ENCODE results near the gene ARMH4. TPM values are rescaled to one million over a fixed set of nuclear protein-coding genes. Genes with fewer than 3 reads are reported as not detected.

ARMH4 gene
- polyA plus RNA-seq, 3 donors: 0.07 TPM; not detected in 2

- DNase-seq: no peak
- peaks cover 0 to 7% (median 0%) of the 10 kb centered on the region in 3 donors for H3K27me3 Mint-ChIP-seq (ENCODE audit: low read depth in 3 of 3)
Measured at GRCh38 chr14:58108717-58109116, 43.3 kb downstream of the ARMH4 start.

GRCh38 chr14:58107947-58108552 lies 44.0 kb downstream of the ARMH4 start:
- intact Hi-C loops (cut with micrococcal nuclease): no loop called here
- 0% methylated on average over 3 of the region's 4 CpGs for WGBS (ENCODE audit: insufficient coverage)
- Histone ChIP-seq H3K4me2 (replicated peaks; ENCODE audit: extremely low read depth, low read length, poor library complexity, severe bottlenecking) (no peak overlapping the region), H3K36me3 (replicated peaks in 1 of 2; ENCODE audit: control insufficient read depth in 1 of 2, insufficient read depth in 2 of 2, low read length in 2 of 2) (no peaks in the 10 kb centered on the region), H3K9me3 (replicated peaks in 1 of 2; ENCODE audit: control insufficient read depth in 1 of 2, insufficient read depth in 1 of 2, low read length in 2 of 2) (no peaks in the 10 kb centered on the region), H2AFZ (ENCODE audit: insufficient read depth, low read depth, low read length, poor library complexity, severe bottlenecking) (no peak overlapping the region), H3K4me1 (ENCODE audit: control insufficient read depth in 1 of 2, insufficient read depth in 2 of 2, low read length in 2 of 2) (no peaks in the 10 kb centered on the region), H3K4me3 (replicated peaks in 1 of 3; ENCODE audit: low read depth in 2 of 3, low read length in 3 of 3) (no peak overlapping the region), H4K20me1 (ENCODE audit: insufficient read depth, low read length) (no peaks in the 10 kb centered on the region), H3K79me2 (ENCODE audit: insufficient read depth, low read length) (no peaks in the 10 kb centered on the region), H3K9ac (ENCODE audit: insufficient read depth, low read length, poor library complexity, severe bottlenecking) (no peak overlapping the region), H3K27me3 (ENCODE audit: control insufficient read depth in 2 of 2, insufficient read depth in 2 of 2, low read length in 2 of 2) (no peaks in the 10 kb centered on the region), H3K27ac (ENCODE audit: low read depth in 1 of 2, low read length in 2 of 2) (no peak overlapping the region)
- peak; percentile 23 for TF ChIP-seq CTCF (IDR thresholded peaks at IDR 0.05)
- no peak overlapping the region for H3K4me3 Mint-ChIP-seq
- H3K9me3 Mint-ChIP-seq: no peaks in the 10 kb centered on the region
- peak in 2 of 3 donors; percentile 2 to 5 for DNase-seq
- H3K27ac Mint-ChIP-seq: no peak overlapping the region
- no peaks in the 10 kb centered on the region for H3K36me3 Mint-ChIP-seq
- H3K4me1 Mint-ChIP-seq: no peaks in the 10 kb centered on the region
- peaks cover 0 to 7% (median under 1%) of the 10 kb centered on the region in 3 donors for H3K27me3 Mint-ChIP-seq (ENCODE audit: low read depth in 3 of 3)

More at GRCh38 chr14:58108717-58109116, 43.3 kb downstream of the ARMH4 start:
- Mint-ChIP-seq H3K27ac (no peak overlapping the region), H3K36me3 (no peaks in the 10 kb centered on the region), H3K9me3 (no peaks in the 10 kb centered on the region), H3K4me1 (no peaks in the 10 kb centered on the region), H3K4me3 (no peak overlapping the region)
- no CpG with 5 or more reads among the region's 1 CpG for WGBS (ENCODE audit: insufficient coverage)
- Histone ChIP-seq H3K27ac (ENCODE audit: low read depth in 1 of 2, low read length in 2 of 2) (no peak overlapping the region), H3K27me3 (ENCODE audit: control insufficient read depth in 2 of 2, insufficient read depth in 2 of 2, low read length in 2 of 2) (no peaks in the 10 kb centered on the region), H3K79me2 (ENCODE audit: insufficient read depth, low read length) (no peaks in the 10 kb centered on the region), H3K4me2 (replicated peaks; ENCODE audit: extremely low read depth, low read length, poor library complexity, severe bottlenecking) (no peak overlapping the region), H3K9me3 (replicated peaks in 1 of 2; ENCODE audit: control insufficient read depth in 1 of 2, insufficient read depth in 1 of 2, low read length in 2 of 2) (no peaks in the 10 kb centered on the region), H2AFZ (ENCODE audit: insufficient read depth, low read depth, low read length, poor library complexity, severe bottlenecking) (no peak overlapping the region), H4K20me1 (ENCODE audit: insufficient read depth, low read length) (no peaks in the 10 kb centered on the region), H3K4me1 (ENCODE audit: control insufficient read depth in 1 of 2, insufficient read depth in 2 of 2, low read length in 2 of 2) (no peaks in the 10 kb centered on the region), H3K36me3 (replicated peaks in 1 of 2; ENCODE audit: control insufficient read depth in 1 of 2, insufficient read depth in 2 of 2, low read length in 2 of 2) (no peaks in the 10 kb centered on the region), H3K9ac (ENCODE audit: insufficient read depth, low read length, poor library complexity, severe bottlenecking) (no peak overlapping the region), H3K4me3 (replicated peaks in 1 of 3; ENCODE audit: low read depth in 2 of 3, low read length in 3 of 3) (no peak overlapping the region)
- intact Hi-C loops (cut with micrococcal nuclease): no loop called here
- no peak for TF ChIP-seq CTCF (IDR thresholded peaks at IDR 0.05)

Data from CD14-positive monocyte (primary cell).